ENCODE results near the gene CSTF2T. TPM values are rescaled to one million over a fixed set of nuclear protein-coding genes. Genes with fewer than 3 reads are reported as not detected.

Gene CSTF2T
- total RNA-seq, 1 donor from 2014 or later = 40.8 TPM

GRCh38 chr10:51707821-51708424 is 8.5 kb upstream of the CSTF2T start:
- Mint-ChIP-seq H3K9me3 (no peaks in the 10 kb centered on the region), H3K36me3 (ENCODE audit: low read depth) (no peaks in the 10 kb centered on the region), H3K27ac (no peak overlapping the region), H3K27me3 (peaks cover 7% of the 10 kb centered on the region), H3K4me1 (no peaks in the 10 kb centered on the region), H3K4me3 (no peak overlapping the region)
- ATAC-seq (ENCODE audit: low read depth) (no peak), DNase-seq (no peak)
- intact Hi-C loops (cut with micrococcal nuclease) = no loop called here
- CTCF ChIA-PET = no interaction called here
- no peak for TF ChIP-seq CTCF (IDR thresholded peaks at IDR 0.05)
- POLR2A ChIA-PET = no interaction called here

- H3K27me3 Mint-ChIP-seq = peaks cover 7% of the 10 kb centered on the region
These were observed 8.0 kb upstream of the CSTF2T start for GRCh38 chr10:51707392-51707791.

GRCh38 chr10:51706225-51706624 is 6.8 kb upstream of the CSTF2T start:
- Mint-ChIP-seq H3K9me3 (no peaks in the 10 kb centered on the region), H3K27me3 (peaks cover 5% of the 10 kb centered on the region), H3K4me1 (no peaks in the 10 kb centered on the region), H3K36me3 (ENCODE audit: low read depth) (no peaks in the 10 kb centered on the region), H3K4me3 (no peak overlapping the region), H3K27ac (no peak overlapping the region)
- no peak for DNase-seq
- no peak for TF ChIP-seq CTCF (IDR thresholded peaks at IDR 0.05)
- ATAC-seq (ENCODE audit: low read depth) = no peak
- intact Hi-C loops (cut with micrococcal nuclease) = no loop called here
- ChIA-PET CTCF (no interaction called here), POLR2A (no interaction called here)

More at GRCh38 chr10:51707392-51707791, 8.0 kb upstream of the CSTF2T start:
- H3K4me1 Mint-ChIP-seq = no peaks in the 10 kb centered on the region
- ChIA-PET CTCF (no interaction called here), POLR2A (no interaction called here)
- no peak for ATAC-seq (ENCODE audit: low read depth)
- H3K36me3 Mint-ChIP-seq (ENCODE audit: low read depth) = no peaks in the 10 kb centered on the region
- H3K27ac Mint-ChIP-seq = no peak overlapping the region
- H3K4me3 Mint-ChIP-seq = no peak overlapping the region
- intact Hi-C loops (cut with micrococcal nuclease) = no loop called here
- no peaks in the 10 kb centered on the region for H3K9me3 Mint-ChIP-seq
- DNase-seq = no peak
- TF ChIP-seq CTCF (IDR thresholded peaks at IDR 0.05) = no peak

- no peak for ATAC-seq (ENCODE audit: low read depth)
These were observed 6.4 kb upstream of the CSTF2T start for GRCh38 chr10:51705774-51706173.

More at GRCh38 chr10:51705774-51706173, 6.4 kb upstream of the CSTF2T start:
- H3K4me3 Mint-ChIP-seq = no peak overlapping the region
- peaks cover 5% of the 10 kb centered on the region for H3K27me3 Mint-ChIP-seq
- CTCF ChIA-PET = no interaction called here
- H3K36me3 Mint-ChIP-seq (ENCODE audit: low read depth) = no peaks in the 10 kb centered on the region
- TF ChIP-seq CTCF (IDR thresholded peaks at IDR 0.05) = no peak
- intact Hi-C loops (cut with micrococcal nuclease) = no loop called here
- POLR2A ChIA-PET = no interaction called here
- no peaks in the 10 kb centered on the region for H3K4me1 Mint-ChIP-seq
- DNase-seq = no peak
- no peak overlapping the region for H3K27ac Mint-ChIP-seq
- no peaks in the 10 kb centered on the region for H3K9me3 Mint-ChIP-seq
